Measurements from ENCODE around the gene CFHR2.
A peak's percentile ranks its signal among the peaks of the same experiment; 100 is the strongest.
"Not testable (repeated sequence)": the region's sequence is repeated elsewhere in the genome, so short reads cannot be mapped to it uniquely, and the experiment has no call there.

The CFHR2 gene

GRCh38 chr1:196980859-196981258, 37.3 kb downstream of the CFHR2 start:
- no peak overlapping the region for H3K4me3 ChIP-seq (ENCODE audit: low read length)
- no peak for TF ChIP-seq CTCF (IDR thresholded peaks at IDR 0.05; ENCODE audit: insufficient read depth, low read depth, low read length, missing control alignments)
- no peak for DNase-seq (ENCODE audit: low read depth)

- H3K4me3 ChIP-seq (ENCODE audit: low read length); DNase-seq (ENCODE audit: low read depth): not testable (repeated sequence)
Observed at GRCh38 chr1:196982247-196982646, 38.7 kb downstream of the CFHR2 start.

GRCh38 chr1:196991919-196992651, 48.5 kb downstream of the CFHR2 start:
- DNase-seq (ENCODE audit: low read depth), result peak; percentile 62
- H3K4me3 ChIP-seq (ENCODE audit: low read length), result not testable (repeated sequence)

- H3K4me3 ChIP-seq (ENCODE audit: low read length), result no peak overlapping the region
- no peak for TF ChIP-seq CTCF (IDR thresholded peaks at IDR 0.05; ENCODE audit: insufficient read depth, low read depth, low read length, missing control alignments)
- DNase-seq (ENCODE audit: low read depth), result no peak
Observed at GRCh38 chr1:196993916-196994315, 50.4 kb downstream of the CFHR2 start.

GRCh38 chr1:196997423-196997822, 53.9 kb downstream of the CFHR2 start:
- peak; percentile 30 for DNase-seq (ENCODE audit: low read depth)
- TF ChIP-seq CTCF (IDR thresholded peaks at IDR 0.05; ENCODE audit: insufficient read depth, low read depth, low read length, missing control alignments), result no peak
- H3K4me3 ChIP-seq (ENCODE audit: low read length), result no peak overlapping the region

- TF ChIP-seq CTCF (IDR thresholded peaks at IDR 0.05; ENCODE audit: insufficient read depth, low read depth, low read length, missing control alignments), result no peak
- H3K4me3 ChIP-seq (ENCODE audit: low read length), result no peak overlapping the region
Observed at GRCh38 chr1:197001828-197002227, 58.3 kb downstream of the CFHR2 start.

GRCh38 chr1:197003132-197003531, 59.6 kb downstream of the CFHR2 start:
- DNase-seq (ENCODE audit: low read depth), result no peak
- no peak for TF ChIP-seq CTCF (IDR thresholded peaks at IDR 0.05; ENCODE audit: insufficient read depth, low read depth, low read length, missing control alignments)
- no peak overlapping the region for H3K4me3 ChIP-seq (ENCODE audit: low read length)

More at GRCh38 chr1:197001828-197002227, 58.3 kb downstream of the CFHR2 start:
- no peak for DNase-seq (ENCODE audit: low read depth)

- no peak for DNase-seq (ENCODE audit: low read depth)
- no peak overlapping the region for H3K4me3 ChIP-seq (ENCODE audit: low read length)
- no peak for TF ChIP-seq CTCF (IDR thresholded peaks at IDR 0.05; ENCODE audit: insufficient read depth, low read depth, low read length, missing control alignments)
Observed at GRCh38 chr1:197008861-197009260, 65.3 kb downstream of the CFHR2 start.
